Liver (tissue), 9 donors: Measurements from ENCODE around the gene GCNT2. TPM values are rescaled to one million over a fixed set of nuclear protein-coding genes. Genes with fewer than 3 reads are reported as not detected.
"Not testable (repeated sequence)": the region's sequence is repeated elsewhere in the genome, so short reads cannot be mapped to it uniquely, and the experiment has no call there.

Source experiments
- DNase-seq: peaks from one replicate; pipeline ENCODE4 v3.0.0-alpha.2; 2017; ENCODE audit warnings: low spot score
- H3K27ac ChIP-seq, 2 donors: one replicate each; pipeline ENCODE4 v1.7.0; 2013; ENCODE audit warnings: inconsistent platforms in 2 of 2, low read length in 2 of 2, control low read depth in 1 of 2, low read depth in 1 of 2, mild to moderate bottlenecking in 1 of 2
- H3K27me3 ChIP-seq, 4 donors: one replicate each; pipeline versions ENCODE4 v1.6.1 to v1.7.0; 2013; ENCODE audit warnings: low read length in 3 of 4, inconsistent platforms in 1 of 4, mild to moderate bottlenecking in 1 of 4, moderate library complexity in 1 of 4; ENCODE audit not compliant: control insufficient read depth in 4 of 4, insufficient read depth in 4 of 4
- H3K36me3 ChIP-seq, 4 donors: one replicate each; pipeline versions ENCODE4 v1.6.1 to v1.7.0; 2013; ENCODE audit warnings: low read length in 3 of 4, mild to moderate bottlenecking in 3 of 4, low read depth in 1 of 4, moderate library complexity in 1 of 4; ENCODE audit not compliant: control insufficient read depth in 4 of 4, insufficient read depth in 3 of 4
- H3K4me1 ChIP-seq, 4 donors: one replicate each; pipeline versions ENCODE4 v1.6.1 to v1.7.0; 2013; ENCODE audit warnings: low read length in 3 of 4, mild to moderate bottlenecking in 3 of 4, moderate library complexity in 1 of 4; ENCODE audit not compliant: control insufficient read depth in 4 of 4, insufficient read depth in 4 of 4
- H3K4me3 ChIP-seq, 3 donors: one replicate each; pipeline versions ENCODE4 v1.6.1 to v1.7.0; 2013; ENCODE audit warnings: low read length in 3 of 3, control low read depth in 1 of 3, low read depth in 1 of 3, mild to moderate bottlenecking in 1 of 3
- H3K9ac ChIP-seq, 2 donors: one replicate each; pipeline ENCODE4 v1.7.0; 2013; ENCODE audit warnings: low read length in 2 of 2, mild to moderate bottlenecking in 2 of 2, moderate library complexity in 2 of 2, control low read depth in 1 of 2, low read depth in 1 of 2
- H3K9me3 ChIP-seq, 4 donors: one replicate each; pipeline versions ENCODE4 v1.6.1 to v1.7.0; 2013; ENCODE audit warnings: low read length in 3 of 4; ENCODE audit not compliant: control insufficient read depth in 4 of 4
- CTCF ChIP-seq: fragments of 150-350 bp; IDR thresholded peaks from 2 replicates; pipeline ENCODE4 v1.5.1; 2017; ENCODE audit warnings: improper control_type of control experiment, low read depth, low read length; ENCODE audit not compliant: missing input control
- EGR1 ChIP-seq, 2 donors: IDR thresholded peaks; 2 replicates each; pipeline ENCODE4 v1.6.1; 2016 to 2018; ENCODE audit warnings: antibody characterized with exemption in 2 of 2, low read depth in 2 of 2
- GABPA ChIP-seq, 2 donors: IDR thresholded peaks in 1 of 2; conservative IDR thresholded peaks in 1 of 2; 2 replicates each; pipeline ENCODE4 v1.6.1; 2016; ENCODE audit warnings: antibody characterized with exemption in 2 of 2, mild to moderate bottlenecking in 1 of 2, moderate library complexity in 1 of 2
- HNF4A ChIP-seq, 2 donors: conservative IDR thresholded peaks; 2 replicates each; pipeline ENCODE4 v1.6.1; 2016; ENCODE audit warnings: antibody characterized with exemption in 2 of 2, mild to moderate bottlenecking in 2 of 2
- HNF4G ChIP-seq: IDR thresholded peaks from 2 replicates; pipeline ENCODE4 v1.6.1; 2016; ENCODE audit warnings: antibody characterized with exemption
- JUND ChIP-seq, 2 donors: IDR thresholded peaks; 2 replicates each; pipeline ENCODE4 v1.6.1; 2016; ENCODE audit warnings: antibody characterized with exemption in 2 of 2
- MAX ChIP-seq: IDR thresholded peaks from 2 replicates; pipeline ENCODE4 v1.6.1; 2016; ENCODE audit warnings: antibody characterized with exemption
- REST ChIP-seq: IDR thresholded peaks from 2 replicates; pipeline ENCODE4 v1.6.1; 2016; ENCODE audit warnings: antibody characterized with exemption, mild to moderate bottlenecking
- SP1 ChIP-seq: IDR thresholded peaks from 2 replicates; pipeline ENCODE4 v1.6.1; 2018; ENCODE audit warnings: antibody characterized with exemption, mild to moderate bottlenecking
- YY1 ChIP-seq: IDR thresholded peaks from 2 replicates; pipeline ENCODE4 v1.6.1; 2016; ENCODE audit warnings: antibody characterized with exemption, mild to moderate bottlenecking
- WGBS: extraction: QIAGEN DNeasy Blood & Tissue Kit; methylation state at CpG from one replicate; pipeline ENCODE4 v1.1.7; 2013; 5-methylcytosine and 5-hydroxymethylcytosine counted together
- polyA plus RNA-seq, 2 donors: library from polyadenylated mRNA; stranded (reverse) in 1 of 2; unstranded in 1 of 2; fragments of 200-250 nt in 1 of 2; fragments of >200 nt in 1 of 2; fragmentation: Nextera tagmentation in 1 of 2; extraction: Ambion mirVana in 1 of 2; gene quantifications; one replicate each; pipeline versions ENCODE4 v1.2.1 to v1.2.3, GENCODE V29; 2013 to 2015
- total RNA-seq, 2 donors: library from RNA; depleted of rRNA; stranded (reverse); fragments of >200 nt; gene quantifications; one replicate each; pipeline ENCODE4 v1.2.3, GENCODE V29; 2014
- donor health status: healthy.
- donor health status: healthy.
- donor health status: healthy.
- donor health status: healthy.
- donor health status: healthy.

Gene GCNT2
- total and polyA plus RNA-seq, 4 donors = 2.8 to 16.7 (median 4.2) TPM

- WGBS = 95% methylated on average over 8 of the region's 8 CpGs
- Histone ChIP-seq H3K36me3 (no peaks in the 10 kb centered on the region), H3K4me3 (no peak overlapping the region), H3K27ac (no peak overlapping the region), H3K9me3 (no peaks in the 10 kb centered on the region), H3K27me3 (no peaks in the 10 kb centered on the region), H3K4me1 (peaks cover 3 to 16% (median 9%) of the 10 kb centered on the region in 4 donors), H3K9ac (no peak overlapping the region)
- DNase-seq = no peak
- TF ChIP-seq EGR1 (IDR thresholded peaks at IDR 0.05; ENCODE audit: low read depth in 2 of 2) = no peak
Observed at GRCh38 chr6:10615675-10616074, 94.5 kb downstream of the GCNT2 start.

GRCh38 chr6:10616266-10616665 lies 95.1 kb downstream of the GCNT2 start:
- not testable (repeated sequence) for H3K27ac ChIP-seq, H3K4me3 ChIP-seq, DNase-seq, H3K27me3 ChIP-seq, H3K36me3 ChIP-seq, H3K9ac ChIP-seq, H3K9me3 ChIP-seq
- peaks cover 3 to 16% (median 9%) of the 10 kb centered on the region in 4 donors for H3K4me1 ChIP-seq
- WGBS = 91% methylated on average over 3 of the region's 3 CpGs

- WGBS = 97% methylated on average over 42 of the region's 42 CpGs
- Histone ChIP-seq H3K9ac (no peak overlapping the region), H3K4me1 (peaks cover 3 to 15% (median 9%) of the 10 kb centered on the region in 4 donors), H3K27me3 (no peaks in the 10 kb centered on the region), H3K9me3 (no peaks in the 10 kb centered on the region), H3K27ac (no peak overlapping the region), H3K4me3 (no peak overlapping the region), H3K36me3 (peaks cover 0 to 7% (median 4%) of the 10 kb centered on the region in 4 donors)
- TF ChIP-seq GABPA (IDR thresholded peaks at IDR 0.05 in 1 of 2, conservative IDR thresholded peaks at IDR 0.05 in 1 of 2) (no peak), REST (no peak), YY1 (no peak), HNF4A (conservative IDR thresholded peaks at IDR 0.05) (no peak), SP1 (no peak), MAX (no peak), CTCF (no peak), JUND (IDR thresholded peaks at IDR 0.05) (no peak), HNF4G (no peak)
- DNase-seq = no peak
Observed at GRCh38 chr6:10617008-10617696, 96.0 kb downstream of the GCNT2 start.
